KG1 (cell line): ENCODE data around the gene CRY1.
"Not testable (repeated sequence)": the region's sequence is repeated elsewhere in the genome, so short reads cannot be mapped to it uniquely, and the experiment has no call there.

Experiments
- DNase-seq: peaks from one replicate; lab custom pipeline; 2025; lab: John Stamatoyannopoulos, UW

The CRY1 gene

DNA sequence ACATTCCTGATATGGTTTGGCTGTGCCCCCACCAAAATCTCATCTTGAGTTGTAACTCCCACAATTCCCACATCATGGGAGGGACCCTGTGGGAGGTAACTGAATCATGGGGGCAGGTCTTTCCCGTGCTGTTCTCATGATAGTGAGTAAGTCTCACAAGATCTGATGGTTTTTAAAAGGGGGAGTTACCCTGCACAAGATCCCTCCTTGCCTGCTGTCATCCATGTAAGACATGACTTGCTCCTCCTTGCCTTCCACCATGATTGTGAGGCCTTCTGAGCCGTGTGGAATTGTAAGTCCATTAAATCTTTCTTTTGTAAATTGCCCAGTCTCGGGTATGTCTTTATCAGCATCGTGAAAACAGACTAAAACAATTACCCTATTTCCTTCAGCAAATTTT, 90.7 kb downstream of the CRY1 start:
- DNase-seq: not testable (repeated sequence)

DNA sequence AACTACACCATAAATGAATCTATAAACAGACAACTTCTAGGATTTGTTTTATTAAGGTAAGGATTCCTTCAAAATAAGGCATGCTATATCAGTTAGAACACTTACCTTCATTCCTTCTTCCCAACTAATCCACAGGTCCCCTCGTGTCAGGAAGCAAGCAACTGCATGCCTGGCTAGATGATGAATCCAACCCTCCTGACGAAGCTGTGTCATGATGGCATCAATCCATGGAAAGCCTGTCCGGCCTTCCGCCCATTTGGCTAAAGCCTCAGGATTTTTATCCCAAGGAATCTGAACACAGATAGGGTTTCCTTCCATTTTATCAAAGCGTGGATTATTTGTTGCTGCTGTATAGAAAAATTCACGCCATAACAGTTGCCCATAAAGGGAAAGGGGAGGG, 93.9 kb downstream of the CRY1 start:
- DNase-seq: no peak

DNA sequence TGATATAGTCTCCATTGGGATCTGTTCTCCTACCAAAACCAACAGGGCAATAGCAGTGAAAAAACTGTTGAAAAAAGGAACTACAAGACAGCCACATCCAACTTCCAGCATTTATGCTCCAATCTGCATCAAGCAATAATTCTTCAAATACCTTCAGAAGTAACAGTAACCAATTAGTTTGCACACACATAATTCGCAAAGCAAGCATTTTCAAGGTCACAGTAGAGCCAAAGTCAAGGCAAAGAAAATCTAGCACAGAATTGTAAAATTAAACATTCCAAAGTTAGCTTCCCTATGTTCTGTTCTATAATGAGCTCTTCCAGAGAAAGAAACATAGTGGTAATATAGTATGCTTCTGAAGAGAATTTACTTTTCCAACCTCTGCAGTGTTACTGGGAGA, 95.4 kb downstream of the CRY1 start:
- DNase-seq: no peak

DNA sequence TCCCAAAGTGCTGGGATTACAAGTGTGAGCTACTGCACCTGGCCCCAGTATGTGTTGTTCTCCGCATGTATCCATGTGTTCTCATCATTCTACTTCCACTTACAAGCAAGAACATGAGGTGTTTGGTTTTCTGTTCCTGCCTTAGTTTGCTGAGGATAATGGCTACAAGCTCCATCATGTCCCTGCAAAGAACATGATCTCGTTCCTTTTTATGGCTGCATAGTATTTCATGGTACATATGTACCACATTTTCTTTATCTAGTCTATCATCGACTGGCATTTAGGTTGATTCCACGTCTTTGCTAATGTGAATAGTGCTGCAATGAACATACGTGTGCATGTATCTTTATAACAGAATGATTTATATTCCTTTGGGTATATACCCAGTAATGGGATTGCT, 97.2 kb downstream of the CRY1 start:
- not testable (repeated sequence) for DNase-seq

- no peak for DNase-seq
Measured at GRCh38 chr12:106994579-106995220, 98.6 kb downstream of the CRY1 start.

DNA sequence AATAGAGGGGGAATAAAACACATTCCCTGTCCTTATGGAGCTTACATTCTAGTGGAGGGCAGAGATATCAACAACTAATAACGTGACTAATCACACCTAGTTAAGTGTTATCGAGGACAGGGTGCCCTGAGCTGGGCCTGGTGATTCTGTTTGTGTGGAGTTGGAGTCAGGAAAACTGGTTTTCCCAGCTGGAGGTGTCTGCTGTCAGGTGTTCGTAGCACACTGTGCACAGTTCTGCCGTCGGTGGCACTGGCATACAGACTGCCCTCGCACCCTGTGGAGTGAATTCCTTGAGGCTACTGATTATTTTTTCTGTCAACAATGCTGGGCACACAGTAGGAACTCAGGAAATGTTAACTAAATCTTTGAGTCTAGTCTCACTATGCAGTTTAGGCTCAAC, 105.5 kb downstream of the CRY1 start:
- no peak for DNase-seq

DNA sequence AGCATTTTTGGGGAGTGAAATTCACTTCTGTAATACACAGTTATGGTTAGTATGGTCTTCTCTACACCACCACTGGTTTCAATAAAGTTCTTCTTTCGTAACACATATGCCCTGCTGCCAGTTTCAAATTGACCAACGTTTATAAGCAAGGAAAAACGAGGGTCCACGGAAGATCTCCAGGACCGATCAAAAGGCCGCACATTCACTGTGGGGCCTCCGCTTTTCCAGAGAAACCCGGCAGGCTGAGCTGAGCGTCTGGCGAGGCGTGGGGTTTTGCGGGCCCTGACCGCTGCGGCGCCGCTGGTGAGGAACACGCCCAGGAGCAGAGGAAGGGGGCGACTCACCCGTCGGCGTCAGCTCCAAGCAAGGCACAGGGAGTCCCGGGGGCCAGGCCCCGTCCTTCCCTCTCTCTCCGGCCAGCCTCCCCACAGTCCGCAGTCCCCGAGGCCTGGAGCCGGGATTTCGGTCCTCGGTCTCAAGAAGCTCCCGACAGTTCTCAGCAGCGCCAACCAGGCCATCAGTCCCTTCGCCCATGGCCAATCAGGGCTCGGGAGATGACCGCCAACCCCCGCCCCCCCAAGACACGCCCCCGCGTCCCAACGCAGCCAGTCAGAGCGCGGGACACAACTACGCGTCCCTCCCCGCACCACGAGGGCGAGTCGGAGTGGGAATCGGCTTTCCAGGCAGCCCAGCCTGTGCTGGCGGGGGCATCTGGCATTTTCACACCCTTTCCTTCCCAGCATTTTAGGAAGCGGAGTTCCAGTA, 106.5 kb downstream of the CRY1 start, which contains the start of gene MTERF2:
TSS of gene MTERF2 (minus strand) at position 522 of the 765 bp plus-strand sequence. CDS start 8,432 bp downstream, outside the sequence.
- peak; percentile 80 for DNase-seq

- no peak for DNase-seq
Measured at GRCh38 chr12:106986135-106986534, 107.2 kb downstream of the CRY1 start.

DNA sequence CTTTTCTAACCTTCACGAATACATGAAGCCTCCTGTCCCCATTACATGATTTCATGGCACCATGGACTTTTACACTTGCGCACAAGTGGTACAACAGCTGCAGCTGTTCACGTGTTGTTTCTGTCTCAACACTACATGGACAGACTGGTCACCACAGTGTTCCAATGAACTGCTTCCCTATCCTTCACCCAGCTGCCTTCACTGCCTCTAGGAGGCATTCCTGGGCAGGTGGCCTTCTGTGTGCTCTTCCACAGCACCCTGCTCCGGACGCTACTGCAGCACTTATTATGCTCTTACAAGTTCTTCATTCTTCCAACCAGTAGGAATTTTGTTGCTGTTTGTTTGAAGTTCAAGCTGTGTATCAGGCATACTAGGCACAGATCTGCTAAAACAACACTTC, 107.9 kb downstream of the CRY1 start:
- DNase-seq: no peak

- DNase-seq: no peak
Measured at GRCh38 chr12:106984588-106985137, 108.7 kb downstream of the CRY1 start.

DNA sequence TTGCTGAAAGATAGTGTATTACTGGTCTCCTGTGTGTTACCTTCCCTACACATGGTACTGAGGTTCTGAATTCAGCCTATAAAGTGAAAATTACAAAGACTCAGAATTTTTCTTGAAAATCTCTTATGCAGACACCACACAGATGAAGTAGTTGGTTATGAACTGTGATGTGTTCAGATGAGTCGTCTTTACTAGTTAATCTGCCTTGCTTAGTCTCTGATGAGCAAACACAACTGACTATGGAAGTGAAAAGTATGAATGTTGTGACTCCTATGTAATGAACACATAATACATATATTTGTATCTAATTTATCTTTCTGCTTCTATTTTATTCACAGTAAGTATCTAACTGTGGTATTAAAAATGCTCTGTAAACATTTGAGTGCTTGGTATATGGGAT, 111.1 kb downstream of the CRY1 start:
- no peak for DNase-seq

DNA sequence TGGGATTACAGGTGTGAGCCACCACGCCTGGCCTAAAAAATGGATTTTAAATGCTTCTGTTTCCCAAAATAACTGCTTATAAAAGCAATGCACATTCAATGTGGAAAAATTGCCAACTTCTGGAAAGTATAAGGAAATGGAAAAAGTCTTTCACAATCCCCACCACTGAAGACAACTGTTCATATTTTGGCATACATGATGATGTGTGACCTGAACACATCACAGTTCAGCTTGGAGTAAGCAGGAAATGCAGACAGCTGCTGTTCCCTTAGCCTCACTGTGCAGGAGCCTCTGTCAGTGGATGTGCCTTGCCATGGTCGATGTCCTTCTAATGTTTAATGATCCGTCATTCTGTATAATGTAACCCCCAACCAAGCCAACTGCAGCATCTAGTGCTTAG, 111.6 kb downstream of the CRY1 start:
- no peak for DNase-seq

GRCh38 chr12:106980944-106981343, 112.4 kb downstream of the CRY1 start:
- no peak for DNase-seq

DNA sequence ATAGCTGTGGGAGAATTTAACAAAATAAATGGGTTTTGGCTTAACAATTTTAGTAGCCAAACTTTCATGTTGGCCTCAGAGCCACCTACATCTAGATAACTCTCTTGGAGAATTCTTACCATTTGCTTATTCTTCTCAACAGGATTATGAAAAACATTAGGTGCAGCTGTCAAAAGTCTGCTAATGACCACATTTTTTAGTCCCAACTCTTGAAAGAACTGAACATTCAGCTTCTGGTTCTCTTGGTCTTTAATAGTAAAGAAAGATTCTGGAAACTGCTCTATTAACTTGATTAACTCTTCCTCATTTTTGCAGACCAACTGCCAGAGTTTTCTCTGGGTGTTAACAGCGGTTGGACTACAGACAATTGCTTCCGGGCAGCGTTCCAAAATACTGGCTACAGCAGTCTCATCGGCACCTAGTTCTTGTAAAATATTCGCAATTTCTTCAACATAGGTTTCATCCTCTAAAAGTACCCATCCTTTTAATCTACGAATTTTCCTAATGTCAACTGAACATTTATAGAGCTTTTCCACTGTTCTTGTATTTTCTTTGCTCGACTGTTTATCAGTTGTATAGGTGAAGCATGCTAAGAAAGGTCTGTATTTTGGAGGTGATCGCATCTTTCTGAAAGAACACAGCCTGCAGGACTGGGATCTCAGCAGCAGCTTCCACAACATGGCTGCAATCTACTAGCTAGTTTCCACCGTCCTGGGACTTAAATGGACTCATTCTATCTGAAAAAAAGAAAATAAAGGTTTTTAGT, 115.1 kb downstream of the CRY1 start:
- no peak for DNase-seq

DNA sequence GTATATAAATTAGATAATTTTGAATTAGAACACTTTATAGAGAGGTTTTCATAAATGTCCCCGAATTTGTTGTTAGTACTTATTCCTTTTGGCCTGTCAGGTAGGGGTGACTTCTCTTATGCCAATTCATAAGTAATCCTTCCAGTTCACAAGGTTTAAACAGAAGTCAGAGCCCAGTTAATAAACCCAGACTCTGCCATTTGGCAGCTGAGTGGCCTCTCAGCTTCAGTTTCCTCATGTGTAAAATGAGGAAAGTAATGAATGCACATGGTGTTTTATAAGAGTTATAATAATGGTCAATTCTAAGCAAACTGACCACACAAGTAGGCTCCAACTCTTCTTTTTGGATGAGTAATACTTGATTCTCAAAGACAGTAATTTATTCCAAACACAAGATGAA, 116.7 kb downstream of the CRY1 start:
- DNase-seq: no peak

DNA sequence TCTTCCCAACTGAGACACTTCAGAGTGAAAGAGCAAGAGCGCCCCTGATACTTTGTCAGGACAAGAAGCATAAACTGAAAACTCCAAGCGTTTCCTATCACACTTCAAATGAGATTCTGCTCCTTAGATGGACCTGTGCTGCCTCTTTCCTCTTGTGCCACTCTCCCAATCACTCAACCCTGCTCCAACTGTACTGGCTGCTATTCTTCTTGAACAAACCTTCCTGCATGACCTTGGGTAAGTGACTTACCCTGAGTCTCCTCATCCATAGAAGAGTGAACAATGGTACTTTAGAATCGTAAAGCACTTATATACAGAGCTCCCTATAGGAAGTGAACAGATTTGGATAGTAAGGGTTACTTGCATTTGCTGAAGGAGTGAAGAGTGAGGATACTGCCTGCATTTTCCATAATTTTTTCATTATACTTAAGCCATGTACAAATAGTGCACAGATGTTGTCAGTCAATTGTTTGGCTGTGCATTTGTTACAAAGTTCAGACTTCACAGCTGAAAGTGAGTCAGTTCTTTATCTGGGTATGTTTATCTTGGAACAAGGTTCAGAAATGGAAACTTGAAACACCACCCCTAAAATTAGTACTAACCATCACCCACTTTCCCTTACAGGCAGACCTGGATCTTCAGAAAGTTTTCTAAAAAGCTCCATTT, 117.2 kb downstream of the CRY1 start:
- DNase-seq: no peak

DNA sequence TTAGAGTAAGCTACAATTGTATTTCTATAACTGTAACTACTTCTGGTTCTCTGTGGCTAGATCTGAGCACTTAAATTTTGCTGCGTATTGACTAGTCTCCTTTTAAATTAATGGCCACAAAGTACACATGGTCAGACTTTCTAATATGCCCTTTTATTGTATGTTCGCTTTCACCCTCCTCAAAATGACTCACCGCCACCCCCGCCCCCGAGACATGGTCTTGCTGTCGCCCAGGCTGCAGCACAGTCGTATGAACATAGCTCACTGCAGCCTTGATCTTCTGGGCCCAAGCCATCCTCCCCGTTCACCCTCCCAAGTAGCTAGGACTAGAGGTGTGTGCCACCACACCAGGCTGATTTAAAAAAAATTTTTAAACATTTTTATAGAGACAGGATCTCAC, 118.3 kb downstream of the CRY1 start:
- no peak for DNase-seq

- no peak for DNase-seq
Measured at GRCh38 chr12:106974511-106974910, 118.8 kb downstream of the CRY1 start.

DNA sequence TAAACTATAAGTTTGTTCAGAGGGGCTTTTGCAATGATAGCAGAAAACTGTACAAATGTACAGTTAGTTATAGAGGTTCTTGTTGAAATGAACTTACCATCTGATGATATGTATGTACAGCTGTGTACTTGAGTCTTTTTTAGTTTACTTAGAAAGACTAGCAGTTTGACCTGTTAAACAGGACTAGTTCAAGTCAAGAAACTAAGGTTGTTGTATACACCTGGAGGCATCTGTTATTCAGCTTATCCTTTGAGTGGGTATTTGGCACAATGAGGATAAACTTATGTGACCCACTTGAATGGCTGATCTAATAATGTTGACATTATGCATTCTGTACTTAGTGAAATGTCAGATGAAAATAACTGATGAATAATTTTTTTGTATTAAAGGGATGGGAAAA, 119.8 kb downstream of the CRY1 start:
- DNase-seq: no peak

GRCh38 chr12:106971065-106971464, 122.3 kb downstream of the CRY1 start:
- no peak for DNase-seq

DNA sequence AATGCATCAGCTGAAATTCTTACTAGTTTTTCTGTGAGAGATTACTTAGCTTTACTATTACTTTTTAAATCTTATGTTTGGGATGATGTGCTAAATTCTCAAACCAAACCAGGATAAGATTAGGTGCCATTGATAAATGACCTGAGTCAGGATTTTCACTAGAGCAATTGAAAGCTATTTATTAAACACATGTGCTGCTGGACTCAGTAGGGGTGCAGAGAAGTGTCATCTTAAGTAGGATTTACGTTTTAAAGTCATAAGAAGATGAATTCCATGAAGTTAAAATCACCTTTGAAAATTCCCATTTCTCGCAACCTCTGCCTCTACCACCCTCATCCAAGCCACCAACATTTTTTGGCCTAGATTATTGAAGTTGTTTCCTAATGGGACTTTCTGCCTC, 128.8 kb downstream of the CRY1 start:
- DNase-seq: no peak

DNA sequence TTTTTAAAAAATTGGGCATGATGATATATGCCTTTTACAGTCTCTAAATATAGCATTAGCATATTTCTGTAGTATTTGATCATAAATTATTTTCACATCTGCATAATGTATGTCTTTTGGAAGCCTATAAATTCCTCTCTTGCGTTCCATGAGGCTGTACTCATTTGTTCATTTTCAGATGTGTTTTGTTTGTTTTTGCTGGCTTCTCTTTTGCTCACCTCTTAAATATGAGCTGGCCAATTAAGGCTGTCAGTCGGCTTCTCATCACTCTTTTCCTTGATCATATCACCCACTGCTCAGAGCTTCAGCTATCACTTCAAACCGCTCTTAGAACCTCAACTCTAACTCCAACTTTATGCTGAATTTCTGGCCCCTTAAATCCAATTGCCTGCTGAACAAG, 131.1 kb downstream of the CRY1 start:
- no peak for DNase-seq
